IMR-90 (cell line): ENCODE results near the gene SLC39A11. TPM values are rescaled to one million over a fixed set of nuclear protein-coding genes. Genes with fewer than 3 reads are reported as not detected.
A peak's percentile ranks its signal among the peaks of the same experiment; 100 is the strongest.
"Not testable (repeated sequence)": the region's sequence is repeated elsewhere in the genome, so short reads cannot be mapped to it uniquely, and the experiment has no call there.

Experiments
- ATAC-seq: fragments of 200-7000 bp; cut with Tn5 transposase; 2 replicates; pipeline ENCODE4 v1.9.1; 2020; ENCODE audit warnings: low read depth, mild to moderate bottlenecking, moderate library complexity
- BruUV-seq: library from RNA; stranded (reverse); fragments of 400-500 nt; replicated peaks from 2 replicates; lab custom pipeline; 2021; lab: Mats Ljungman, UMichigan
- CTCF ChIA-PET: fragments of 300-600 bp; formaldehyde crosslinking; extraction: SDS; loops from one replicate; lab custom pipeline; 2021; ENCODE audit warnings: antibody characterized with exemption; lab: Yijun Ruan, JAX
- POLR2A ChIA-PET: fragments of 300-600 bp; sonication (Branson Sonifier 250); formaldehyde crosslinking; loops from one replicate; lab custom pipeline; 2022; ENCODE audit warnings: antibody characterized with exemption; ENCODE audit not compliant: unreplicated experiment; lab: Charles Lee
- DNase-seq: peaks from one replicate; pipeline ENCODE4 v3.0.0; 2013
- H2AFZ ChIP-seq: replicated peaks from 2 replicates; pipeline ENCODE3; 2013; ENCODE audit warnings: low read length, mild to moderate bottlenecking; ENCODE audit not compliant: poor library complexity
- H2AK5ac ChIP-seq: 2 replicates; pipeline ENCODE4 v1.6.1; 2013; ENCODE audit warnings: low read depth, low read length, inconsistent platforms
- H2AK9ac ChIP-seq: replicated peaks from 2 replicates; pipeline ENCODE3; 2013; ENCODE audit warnings: mild to moderate bottlenecking, low read depth, low read length, moderate library complexity; ENCODE audit not compliant: poor library complexity
- H2BK120ac ChIP-seq: 2 replicates; pipeline ENCODE4 v1.6.1; 2013; ENCODE audit warnings: low read depth, low read length, inconsistent platforms
- H2BK15ac ChIP-seq: 3 replicates; pipeline ENCODE4 v1.6.1; 2013; ENCODE audit warnings: low read depth, low read length, inconsistent platforms
- H2BK20ac ChIP-seq: 2 replicates; pipeline ENCODE4 v1.6.1; 2013; ENCODE audit warnings: low read depth, mild to moderate bottlenecking, inconsistent platforms, low read length, moderate library complexity
- H2BK5ac ChIP-seq: 2 replicates; pipeline ENCODE4 v1.6.1; 2013; ENCODE audit warnings: mild to moderate bottlenecking, low read depth, low read length, inconsistent platforms; ENCODE audit not compliant: poor library complexity, severe bottlenecking
- H3K14ac ChIP-seq: replicated peaks from 2 replicates; pipeline ENCODE4 v1.6.1; 2013; ENCODE audit warnings: low read depth, low read length, inconsistent platforms
- H3K18ac ChIP-seq: 2 replicates; pipeline ENCODE4 v1.6.1; 2013; ENCODE audit warnings: low read depth, low read length, control low read depth
- H3K23ac ChIP-seq: 2 replicates; pipeline ENCODE4 v1.6.1; 2013; ENCODE audit warnings: low read depth, low read length, inconsistent platforms
- H3K27ac ChIP-seq: 2 replicates; pipeline ENCODE4 v1.5.1; 2013; ENCODE audit warnings: mild to moderate bottlenecking, control low read depth, low read length; ENCODE audit not compliant: insufficient read depth
- H3K27me3 ChIP-seq: 2 replicates; pipeline ENCODE4 v1.6.1; 2013; ENCODE audit warnings: low read length; ENCODE audit not compliant: control insufficient read depth, insufficient read depth
- H3K36me3 ChIP-seq: 2 replicates; pipeline ENCODE4 v1.6.1; 2013; ENCODE audit warnings: low read length, mixed read lengths; ENCODE audit not compliant: control insufficient read depth, insufficient read depth
- H3K4ac ChIP-seq: 2 replicates; pipeline ENCODE4 v1.6.1; 2013; ENCODE audit warnings: low read depth, low read length, inconsistent platforms
- H3K4me1 ChIP-seq: 2 replicates; pipeline ENCODE4 v1.6.1; 2013; ENCODE audit warnings: low read length, mixed read lengths; ENCODE audit not compliant: control insufficient read depth, insufficient read depth
- H3K4me2 ChIP-seq: 2 replicates; pipeline ENCODE4 v1.6.1; 2013; ENCODE audit warnings: low read depth, mild to moderate bottlenecking, control low read depth, low read length, moderate library complexity
- H3K4me3 ChIP-seq: 2 replicates; pipeline ENCODE4 v1.5.1; 2013; ENCODE audit warnings: low read depth, mild to moderate bottlenecking, control low read depth, low read length, moderate library complexity; ENCODE audit not compliant: insufficient read depth
- H3K56ac ChIP-seq: 2 replicates; pipeline ENCODE4 v1.6.1; 2013; ENCODE audit warnings: low read length, inconsistent platforms; ENCODE audit not compliant: insufficient read depth; ENCODE audit errors: extremely low read depth
- H3K79me1 ChIP-seq, 2 experiments: 2 replicates each; pipeline ENCODE4 v1.6.1; 2013; ENCODE audit warnings: low read length in 2 of 2, inconsistent platforms in 1 of 2, low read depth in 1 of 2
- H3K9ac ChIP-seq: 2 replicates; pipeline ENCODE4 v1.6.1; 2013; ENCODE audit warnings: low read depth, low read length, control low read depth
- H3K9me1 ChIP-seq: 2 replicates; pipeline ENCODE4 v1.6.1; 2013; ENCODE audit warnings: low read length, inconsistent platforms; ENCODE audit not compliant: insufficient read depth
- H3K9me3 ChIP-seq: 2 replicates; pipeline ENCODE4 v1.6.1; 2013; ENCODE audit warnings: low read length; ENCODE audit not compliant: control insufficient read depth, insufficient read depth
- H4K20me1 ChIP-seq: 2 replicates; pipeline ENCODE4 v1.6.1; 2013; ENCODE audit warnings: low read length, inconsistent platforms; ENCODE audit not compliant: insufficient read depth
- H4K5ac ChIP-seq: 2 replicates; pipeline ENCODE4 v1.6.1; 2013; ENCODE audit warnings: mild to moderate bottlenecking, low read depth, low read length, control low read depth
- H4K8ac ChIP-seq, 2 experiments: 2 replicates each; pipeline ENCODE4 v1.6.1; 2013; ENCODE audit warnings: low read depth in 2 of 2, low read length in 2 of 2, control low read depth in 1 of 2, inconsistent platforms in 1 of 2
- H4K91ac ChIP-seq: 2 replicates; pipeline ENCODE4 v1.6.1; 2013; ENCODE audit warnings: low read depth, low read length, inconsistent platforms; ENCODE audit not compliant: insufficient read depth
- ELK1 ChIP-seq: fragments of 150-350 bp; IDR thresholded peaks from 2 replicates; pipeline ENCODE4 v1.6.1; 2016; ENCODE audit warnings: low read depth, mild to moderate bottlenecking, low read length, moderate library complexity, borderline replicate concordance
- WGBS, 2 experiments: methylation state at CpG; one replicate each; pipeline versions ENCODE4 v1.1.5 to v1.1.7; 2013; ENCODE audit warnings: missing lambda C conversion rate in 2 of 2; ENCODE audit not compliant: insufficient read length in 1 of 2; ENCODE audit errors: extremely low coverage in 2 of 2; 5-methylcytosine and 5-hydroxymethylcytosine counted together
- dilution Hi-C: fragments of 300-500 bp; cut with HindIII; formaldehyde crosslinking; loops from one replicate; pipeline ENCODE4 v1.14.3; 2018; ENCODE audit warnings: low sequenced_read_pairs; ENCODE audit not compliant: unreplicated experiment
- in situ Hi-C: fragments of 300-500 bp; cut with MboI; formaldehyde crosslinking; loops from 3 replicates; pipeline ENCODE4 v1.14.3; 2019; ENCODE audit warnings: low sequenced_read_pairs, inconsistent platforms, mixed read lengths
- intact Hi-C: fragments of 100-400 bp; cut with micrococcal nuclease; formaldehyde crosslinking; loops from 2 replicates; pipeline ENCODE4 v1.10.0; 2022
- polyA plus RNA-seq, 3 experiments: library from polyadenylated mRNA; depleted of rRNA; stranded (reverse); fragments of >200 nt; gene quantifications; 2 replicates each; pipeline ENCODE4 v1.2.3, GENCODE V29; 2012; ENCODE audit warnings: low replicate concordance in 1 of 3
- total RNA-seq: library from RNA; depleted of rRNA; stranded (reverse); fragments of >200 nt; gene quantifications from 2 replicates; pipeline ENCODE4 v1.2.3, GENCODE V29; 2012
- TF ChIP-seq, protein P1 (sequence below): conservative IDR thresholded peaks from 2 replicates; pipeline ENCODE4 v1.5.1; 2012; ENCODE audit warnings: mild to moderate bottlenecking, low read depth, low read length, improper control_type of control experiment

SLC39A11 gene
- total and polyA plus RNA-seq, 2 of the 4 experiments (the other 2 are of a cell fraction) = 8.8 to 14.3 TPM

DNA sequence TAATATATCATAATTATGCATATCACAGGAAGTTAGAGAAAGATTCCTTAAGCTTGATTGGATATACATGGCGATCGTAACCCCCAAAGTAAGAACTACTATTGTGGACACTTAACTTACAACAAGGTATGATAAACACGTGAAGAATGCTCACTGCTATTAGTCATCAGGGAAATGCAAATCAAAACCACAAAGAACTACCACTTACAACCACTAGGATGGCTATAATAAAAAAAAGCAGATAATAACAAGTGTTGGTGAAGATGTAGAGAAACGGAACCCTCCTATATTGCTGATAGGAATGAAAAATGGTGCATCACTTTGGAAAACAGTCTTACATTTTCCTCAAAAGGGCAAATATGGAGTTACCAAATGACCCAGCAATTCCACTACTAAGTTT, 265.9 kb downstream of the SLC39A11 start:
- dilution Hi-C loops = no loop called here
- H3K56ac ChIP-seq = no peak overlapping the region
- H2BK5ac ChIP-seq = no peak overlapping the region
- H3K79me1 ChIP-seq = no peaks in the 10 kb centered on the region
- H2BK120ac ChIP-seq = no peak overlapping the region
- peak; percentile 57 for DNase-seq
- intact Hi-C loops = no loop called here
- CTCF ChIA-PET = no interaction called here
- peaks cover 7% of the 10 kb centered on the region for H3K9me3 ChIP-seq
- H2AK5ac ChIP-seq = no peak overlapping the region
- TF ChIP-seq, protein P1, sequence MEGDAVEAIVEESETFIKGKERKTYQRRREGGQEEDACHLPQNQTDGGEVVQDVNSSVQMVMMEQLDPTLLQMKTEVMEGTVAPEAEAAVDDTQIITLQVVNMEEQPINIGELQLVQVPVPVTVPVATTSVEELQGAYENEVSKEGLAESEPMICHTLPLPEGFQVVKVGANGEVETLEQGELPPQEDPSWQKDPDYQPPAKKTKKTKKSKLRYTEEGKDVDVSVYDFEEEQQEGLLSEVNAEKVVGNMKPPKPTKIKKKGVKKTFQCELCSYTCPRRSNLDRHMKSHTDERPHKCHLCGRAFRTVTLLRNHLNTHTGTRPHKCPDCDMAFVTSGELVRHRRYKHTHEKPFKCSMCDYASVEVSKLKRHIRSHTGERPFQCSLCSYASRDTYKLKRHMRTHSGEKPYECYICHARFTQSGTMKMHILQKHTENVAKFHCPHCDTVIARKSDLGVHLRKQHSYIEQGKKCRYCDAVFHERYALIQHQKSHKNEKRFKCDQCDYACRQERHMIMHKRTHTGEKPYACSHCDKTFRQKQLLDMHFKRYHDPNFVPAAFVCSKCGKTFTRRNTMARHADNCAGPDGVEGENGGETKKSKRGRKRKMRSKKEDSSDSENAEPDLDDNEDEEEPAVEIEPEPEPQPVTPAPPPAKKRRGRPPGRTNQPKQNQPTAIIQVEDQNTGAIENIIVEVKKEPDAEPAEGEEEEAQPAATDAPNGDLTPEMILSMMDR = 0 out of 2 replicates have a peak, but pooled peaks have one; percentile 17
- no peak for TF ChIP-seq ELK1
- H3K18ac ChIP-seq = no peak overlapping the region
- no peak overlapping the region for H3K9ac ChIP-seq
- ATAC-seq = no peak
- H3K14ac ChIP-seq = no peak overlapping the region
- H3K23ac ChIP-seq = no peak overlapping the region
- no peak overlapping the region for H4K91ac ChIP-seq
- H4K8ac ChIP-seq = no peak overlapping the region
- no peak overlapping the region for H3K4me3 ChIP-seq
- no peak overlapping the region for H3K4me2 ChIP-seq
- H3K9me1 ChIP-seq = no peaks in the 10 kb centered on the region
- no peak overlapping the region for H2AFZ ChIP-seq
- no peak overlapping the region for H2BK20ac ChIP-seq
- H3K27me3 ChIP-seq = no peaks in the 10 kb centered on the region
- H2BK15ac ChIP-seq = no peak overlapping the region
- no peak overlapping the region for H3K27ac ChIP-seq
- H3K4me1 ChIP-seq = no peaks in the 10 kb centered on the region
- no peak overlapping the region for H4K5ac ChIP-seq
- H3K36me3 ChIP-seq = peaks cover 2% of the 10 kb centered on the region; the same call in 1 of the 2 replicates
- BruUV-seq = no TSS peak
- no peak overlapping the region for H2AK9ac ChIP-seq
- H3K4ac ChIP-seq = no peak overlapping the region
- in situ Hi-C loops = no loop called here
- POLR2A ChIA-PET = no interaction called here
- no CpG with 5 or more reads among the region's 4 CpGs for WGBS, 2 experiments
- no peaks in the 10 kb centered on the region for H4K20me1 ChIP-seq

- intact Hi-C loops, H3K9me1 ChIP-seq, H3K79me1 ChIP-seq, H3K27ac ChIP-seq, POLR2A ChIA-PET, H3K4me3 ChIP-seq, H3K14ac ChIP-seq, H3K4me1 ChIP-seq, H3K4me2 ChIP-seq, H4K5ac ChIP-seq, H4K20me1 ChIP-seq, H3K9me3 ChIP-seq, H4K8ac ChIP-seq, H2AK5ac ChIP-seq, H3K4ac ChIP-seq, H3K27me3 ChIP-seq, H4K91ac ChIP-seq, H2AK9ac ChIP-seq, in situ Hi-C loops, BruUV-seq, H3K23ac ChIP-seq, DNase-seq, H2BK15ac ChIP-seq, ATAC-seq, H2BK120ac ChIP-seq, H3K56ac ChIP-seq, H2BK20ac ChIP-seq, CTCF ChIA-PET, H3K18ac ChIP-seq, H3K9ac ChIP-seq, dilution Hi-C loops, H2BK5ac ChIP-seq, H3K36me3 ChIP-seq, H2AFZ ChIP-seq: not testable (repeated sequence)
- WGBS, 2 experiments = no CpG with 5 or more reads among the region's 2 CpGs
Measured at GRCh38 chr17:72826059-72826458, 266.4 kb downstream of the SLC39A11 start.
